B cell (primary cell): ENCODE data around the gene LHFPL6.

Source experiments
- EZH2 ChIP-seq: IDR thresholded peaks from 2 replicates; pipeline ENCODE4 v1.6.1; 2012; ENCODE audit warnings: borderline replicate concordance, low read depth, mild to moderate bottlenecking, moderate library complexity, low read length; ENCODE audit not compliant: insufficient read depth, poor library complexity, severe bottlenecking
- TF ChIP-seq, protein P1 (sequence below): fragments of 200-600 bp; IDR thresholded peaks from one replicate; pipeline ENCODE4 v1.8.0; 2022; ENCODE audit warnings: antibody characterized with exemption, mild to moderate bottlenecking

GRCh38 chr13:39406688-39407087 is 196.3 kb downstream of the LHFPL6 start:
- TF ChIP-seq, protein P1, sequence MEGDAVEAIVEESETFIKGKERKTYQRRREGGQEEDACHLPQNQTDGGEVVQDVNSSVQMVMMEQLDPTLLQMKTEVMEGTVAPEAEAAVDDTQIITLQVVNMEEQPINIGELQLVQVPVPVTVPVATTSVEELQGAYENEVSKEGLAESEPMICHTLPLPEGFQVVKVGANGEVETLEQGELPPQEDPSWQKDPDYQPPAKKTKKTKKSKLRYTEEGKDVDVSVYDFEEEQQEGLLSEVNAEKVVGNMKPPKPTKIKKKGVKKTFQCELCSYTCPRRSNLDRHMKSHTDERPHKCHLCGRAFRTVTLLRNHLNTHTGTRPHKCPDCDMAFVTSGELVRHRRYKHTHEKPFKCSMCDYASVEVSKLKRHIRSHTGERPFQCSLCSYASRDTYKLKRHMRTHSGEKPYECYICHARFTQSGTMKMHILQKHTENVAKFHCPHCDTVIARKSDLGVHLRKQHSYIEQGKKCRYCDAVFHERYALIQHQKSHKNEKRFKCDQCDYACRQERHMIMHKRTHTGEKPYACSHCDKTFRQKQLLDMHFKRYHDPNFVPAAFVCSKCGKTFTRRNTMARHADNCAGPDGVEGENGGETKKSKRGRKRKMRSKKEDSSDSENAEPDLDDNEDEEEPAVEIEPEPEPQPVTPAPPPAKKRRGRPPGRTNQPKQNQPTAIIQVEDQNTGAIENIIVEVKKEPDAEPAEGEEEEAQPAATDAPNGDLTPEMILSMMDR, result no peak
- TF ChIP-seq EZH2, result no peak
